Body of pancreas (tissue), 4 donors: ENCODE results near the gene DTX2.
"Not testable (repeated sequence)": the region's sequence is repeated elsewhere in the genome, so short reads cannot be mapped to it uniquely, and the experiment has no call there.

Source experiments
- CTCF ChIP-seq, 7 experiments: fragments of 450-650 bp in 4 of 7; fragments of 200-600 bp in 3 of 7; sonication (generic) in 3 of 7; IDR thresholded peaks; one replicate each; pipeline ENCODE4 v1.5.1; 2016 to 2019; ENCODE audit warnings: antibody characterized with exemption in 7 of 7
- POLR2A ChIP-seq, 3 donors: fragments of 450-650 bp; IDR thresholded peaks; one replicate each; pipeline ENCODE4 v1.6.1; 2016; ENCODE audit warnings: antibody characterized with exemption in 3 of 3, mild to moderate bottlenecking in 2 of 3

- not testable (repeated sequence) for TF ChIP-seq CTCF, POLR2A (IDR thresholded peaks at IDR 0.05)
Measured at GRCh38 chr7:76516932-76517331, 55.4 kb downstream of the DTX2 start.
